ENCODE data around the gene ASB18. TPM values are rescaled to one million over a fixed set of nuclear protein-coding genes. Genes with fewer than 3 reads are reported as not detected.

Gene ASB18
- total RNA-seq, 1 experiment from 2014 or later: not detected

- CTCF ChIA-PET: no interaction called here
- no peaks in the 10 kb centered on the region for H3K79me2 ChIP-seq (ENCODE audit: insufficient read depth, low read length)
- H3K36me3 ChIP-seq (ENCODE audit: control insufficient read depth in 1 of 2, insufficient read depth in 2 of 2, low read length in 2 of 2): no peaks in the 10 kb centered on the region
- intact Hi-C loops (cut with micrococcal nuclease): no loop called here
- no peak overlapping the region for H2AFZ ChIP-seq (ENCODE audit: low read depth, low read length, poor library complexity, severe bottlenecking)
- H3K4me1 ChIP-seq (ENCODE audit: control insufficient read depth in 1 of 2, insufficient read depth in 2 of 2, low read length in 2 of 2): no peaks in the 10 kb centered on the region
- no peaks in the 10 kb centered on the region for H3K27me3 ChIP-seq (ENCODE audit: insufficient read depth, low read length)
- no peak overlapping the region for H3K4me2 ChIP-seq (ENCODE audit: low read length)
- H3K27ac ChIP-seq (ENCODE audit: low read depth, low read length): no peak overlapping the region
- H4K20me1 ChIP-seq (ENCODE audit: insufficient read depth): no peaks in the 10 kb centered on the region
- H3K9ac ChIP-seq (ENCODE audit: low read length): no peak overlapping the region
- no peak for ATAC-seq
- no TSS peak for BruUV-seq (replicated peaks)
- TF ChIP-seq CEBPB (IDR thresholded peaks at IDR 0.05; ENCODE audit: low read depth): no peak
- TF ChIP-seq ATF3 (IDR thresholded peaks at IDR 0.05): no peak
- TF ChIP-seq EZH2phosphoT487 (IDR thresholded peaks at IDR 0.05; ENCODE audit: borderline replicate concordance): no peak
- no peaks in the 10 kb centered on the region for H3K9me3 ChIP-seq (ENCODE audit: control insufficient read depth in 1 of 2, insufficient read depth in 1 of 2, low read depth in 1 of 2, low read length in 2 of 2)
- no peaks in the 10 kb centered on the region for H3K9me2 ChIP-seq (ENCODE audit: insufficient read depth)
- no peak overlapping the region for H3K4me3 ChIP-seq (replicated peaks in 1 of 2; ENCODE audit: low read depth in 1 of 2, low read length in 2 of 2)
- POLR2A ChIA-PET: no interaction called here
- RAD21 ChIA-PET (ENCODE audit: low non-redundant PET in 1 of 2, low total read pairs in 2 of 2, uncharacterized antibody in 2 of 2, unreplicated experiment in 2 of 2): no interaction called here
- DNase-seq (ENCODE audit: low read depth, low spot score): no peak
Measured at GRCh38 chr2:236252602-236253001, 11.6 kb downstream of the ASB18 start.

GRCh38 chr2:236250909-236251579 lies 13.2 kb downstream of the ASB18 start:
- no peaks in the 10 kb centered on the region for H3K36me3 ChIP-seq (ENCODE audit: control insufficient read depth in 1 of 2, insufficient read depth in 2 of 2, low read length in 2 of 2)
- no peak for TF ChIP-seq SRF (IDR thresholded peaks at IDR 0.05; ENCODE audit: low read depth)
- TF ChIP-seq TCF7L2 (IDR thresholded peaks at IDR 0.05; ENCODE audit: borderline replicate concordance, extremely low read depth, insufficient read depth, insufficient read length): no peak
- ATAC-seq (no peak), DNase-seq (ENCODE audit: low read depth, low spot score) (no peak)
- H3K9me2 ChIP-seq (ENCODE audit: insufficient read depth): no peaks in the 10 kb centered on the region
- no peak overlapping the region for H3K4me3 ChIP-seq (replicated peaks in 1 of 2; ENCODE audit: low read depth in 1 of 2, low read length in 2 of 2)
- H4K20me1 ChIP-seq (ENCODE audit: insufficient read depth): no peaks in the 10 kb centered on the region
- no peaks in the 10 kb centered on the region for H3K79me2 ChIP-seq (ENCODE audit: insufficient read depth, low read length)
- H3K27me3 ChIP-seq (ENCODE audit: insufficient read depth, low read length): no peaks in the 10 kb centered on the region
- no peak overlapping the region for H2AFZ ChIP-seq (ENCODE audit: low read depth, low read length, poor library complexity, severe bottlenecking)
- ChIA-PET RAD21 (ENCODE audit: low non-redundant PET in 1 of 2, low total read pairs in 2 of 2, uncharacterized antibody in 2 of 2, unreplicated experiment in 2 of 2) (no interaction called here), POLR2A (no interaction called here), CTCF (no interaction called here)
- BruUV-seq (replicated peaks): no TSS peak
- H3K27ac ChIP-seq (ENCODE audit: low read depth, low read length): no peak overlapping the region
- no peaks in the 10 kb centered on the region for H3K9me3 ChIP-seq (ENCODE audit: control insufficient read depth in 1 of 2, insufficient read depth in 1 of 2, low read depth in 1 of 2, low read length in 2 of 2)
- intact Hi-C loops (cut with micrococcal nuclease): no loop called here
- no peak overlapping the region for H3K4me2 ChIP-seq (ENCODE audit: low read length)
- no peak overlapping the region for H3K9ac ChIP-seq (ENCODE audit: low read length)
- no peaks in the 10 kb centered on the region for H3K4me1 ChIP-seq (ENCODE audit: control insufficient read depth in 1 of 2, insufficient read depth in 2 of 2, low read length in 2 of 2)
